Epidermal melanocyte (primary cell): ENCODE results near the gene CUX1.
A peak's percentile ranks its signal among the peaks of the same experiment; 100 is the strongest.
"Not testable (repeated sequence)": the region's sequence is repeated elsewhere in the genome, so short reads cannot be mapped to it uniquely, and the experiment has no call there.

ENCODE experiments used
- DNase-seq: peaks from one replicate; pipeline ENCODE4 v3.0.0; 2011; ENCODE audit warnings: low spot score; ENCODE audit not compliant: insufficient read length

CUX1 gene

GRCh38 chr7:101792682-101793071 is 24.7 kb upstream of the CUX1 start:
- DNase-seq, result not testable (repeated sequence)

DNA sequence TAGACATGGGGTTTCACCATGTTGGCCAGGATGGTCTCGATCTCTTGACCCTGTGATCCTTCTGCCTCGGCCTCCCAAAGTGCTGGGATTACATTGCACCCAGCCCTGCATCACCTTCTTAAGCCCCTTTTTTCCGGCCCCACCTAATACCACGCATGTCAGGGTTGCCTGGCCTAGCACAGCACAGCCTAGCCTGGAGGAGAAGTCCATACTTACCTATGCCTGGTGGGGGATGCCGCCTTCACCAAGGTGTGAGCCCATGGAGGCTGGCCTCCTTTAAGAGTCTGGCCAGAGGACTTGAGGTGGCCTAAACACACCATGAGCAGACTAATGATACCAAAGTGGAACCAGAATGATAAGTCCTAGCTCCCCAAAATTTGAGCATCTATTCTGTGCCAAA is 22.0 kb upstream of the CUX1 start:
- no peak for DNase-seq

GRCh38 chr7:101798173-101798572 is 19.3 kb upstream of the CUX1 start:
- not testable (repeated sequence) for DNase-seq

GRCh38 chr7:101803203-101804087 is 14.0 kb upstream of the CUX1 start:
- no peak for DNase-seq

DNA sequence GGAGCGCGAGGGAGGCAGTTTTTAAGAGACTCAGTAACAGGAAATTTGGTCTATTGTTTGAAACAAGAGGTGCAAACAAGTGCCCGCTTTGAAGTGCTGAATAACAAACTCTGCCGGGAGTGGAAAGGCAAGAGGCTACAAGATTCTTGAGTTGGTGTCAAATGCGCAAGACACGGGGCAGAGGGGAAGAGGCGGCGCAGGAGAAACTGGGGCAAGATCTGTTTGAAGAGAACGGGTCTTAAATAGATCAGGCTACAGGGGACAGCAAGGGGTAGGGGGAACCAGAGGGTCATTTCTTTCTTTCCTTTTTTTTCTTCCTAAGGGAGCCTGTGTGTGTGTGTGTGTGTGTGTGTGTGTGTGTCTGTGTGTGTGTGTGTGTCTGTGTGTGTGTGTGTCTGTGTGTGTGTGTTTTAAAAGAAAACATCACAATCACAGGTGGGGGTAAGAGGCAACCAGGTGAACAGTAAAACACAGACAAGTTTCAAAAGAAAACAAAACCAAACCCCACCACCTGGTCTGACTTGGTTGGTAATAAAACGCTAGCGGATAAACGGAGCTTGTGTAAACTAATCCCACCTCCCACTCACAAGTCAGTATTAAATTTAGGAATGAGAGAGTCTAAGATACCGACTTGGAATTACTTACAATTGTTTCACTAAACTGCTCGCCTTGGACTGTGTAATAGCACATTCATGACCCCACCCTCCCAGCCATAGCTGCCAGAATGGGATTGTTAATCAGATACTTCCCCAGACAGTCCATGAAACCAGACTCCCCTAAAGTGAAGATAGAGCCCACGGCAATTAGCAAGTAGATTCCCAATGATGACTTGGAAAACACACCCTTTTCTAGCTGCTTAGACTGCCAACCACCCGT is 13.1 kb upstream of the CUX1 start:
- DNase-seq, result no peak

DNA sequence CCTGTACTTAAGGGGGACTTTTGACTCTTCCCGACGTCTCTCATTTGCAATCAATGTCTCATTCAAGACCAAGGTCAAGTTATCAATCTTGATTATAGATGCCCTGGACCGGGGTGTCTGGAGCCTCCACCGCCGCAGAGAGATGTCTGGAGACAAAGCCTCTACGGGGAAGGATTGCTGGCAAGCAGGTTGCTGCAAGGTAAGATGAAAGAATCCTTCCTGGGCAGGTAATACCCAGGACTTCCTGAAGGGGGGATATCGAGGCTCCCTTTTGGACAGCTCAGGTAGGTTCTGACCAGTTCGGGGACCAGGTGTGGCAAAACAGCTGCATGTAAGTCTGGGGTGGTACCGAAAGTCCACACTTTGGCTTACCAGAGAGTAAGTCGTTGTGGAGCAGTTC is 12.5 kb upstream of the CUX1 start:
- no peak for DNase-seq

GRCh38 chr7:101812595-101812994 is 4.8 kb upstream of the CUX1 start:
- no peak for DNase-seq

DNA sequence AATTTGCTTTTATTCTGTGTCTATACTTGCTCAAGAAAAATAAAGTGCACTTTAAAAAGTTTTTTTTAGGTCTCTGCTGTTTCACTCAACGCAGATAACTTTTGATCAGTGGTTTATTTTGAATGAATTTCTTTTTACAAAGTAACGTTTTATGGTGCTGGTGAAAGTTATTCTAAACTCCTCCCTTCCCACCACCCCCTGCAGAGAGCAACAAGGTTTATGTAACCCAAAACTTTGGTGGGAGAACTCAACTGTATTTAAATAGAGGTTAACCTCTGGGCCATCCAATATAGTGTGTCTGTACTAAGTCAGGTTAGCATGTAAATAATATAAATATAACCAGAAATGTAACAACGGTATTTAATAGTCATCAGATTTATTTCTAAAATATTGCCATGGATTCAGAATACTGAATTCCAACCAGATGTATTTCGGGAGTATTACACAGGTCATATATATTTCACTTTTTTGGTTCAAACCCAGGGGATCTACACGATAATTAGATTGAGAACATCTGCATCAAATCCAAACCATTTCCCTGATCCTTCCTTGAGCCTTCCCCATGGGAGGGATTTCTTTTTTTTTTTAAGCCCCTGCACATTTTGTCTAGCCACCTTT is 3.9 kb upstream of the CUX1 start:
- no peak for DNase-seq

DNA sequence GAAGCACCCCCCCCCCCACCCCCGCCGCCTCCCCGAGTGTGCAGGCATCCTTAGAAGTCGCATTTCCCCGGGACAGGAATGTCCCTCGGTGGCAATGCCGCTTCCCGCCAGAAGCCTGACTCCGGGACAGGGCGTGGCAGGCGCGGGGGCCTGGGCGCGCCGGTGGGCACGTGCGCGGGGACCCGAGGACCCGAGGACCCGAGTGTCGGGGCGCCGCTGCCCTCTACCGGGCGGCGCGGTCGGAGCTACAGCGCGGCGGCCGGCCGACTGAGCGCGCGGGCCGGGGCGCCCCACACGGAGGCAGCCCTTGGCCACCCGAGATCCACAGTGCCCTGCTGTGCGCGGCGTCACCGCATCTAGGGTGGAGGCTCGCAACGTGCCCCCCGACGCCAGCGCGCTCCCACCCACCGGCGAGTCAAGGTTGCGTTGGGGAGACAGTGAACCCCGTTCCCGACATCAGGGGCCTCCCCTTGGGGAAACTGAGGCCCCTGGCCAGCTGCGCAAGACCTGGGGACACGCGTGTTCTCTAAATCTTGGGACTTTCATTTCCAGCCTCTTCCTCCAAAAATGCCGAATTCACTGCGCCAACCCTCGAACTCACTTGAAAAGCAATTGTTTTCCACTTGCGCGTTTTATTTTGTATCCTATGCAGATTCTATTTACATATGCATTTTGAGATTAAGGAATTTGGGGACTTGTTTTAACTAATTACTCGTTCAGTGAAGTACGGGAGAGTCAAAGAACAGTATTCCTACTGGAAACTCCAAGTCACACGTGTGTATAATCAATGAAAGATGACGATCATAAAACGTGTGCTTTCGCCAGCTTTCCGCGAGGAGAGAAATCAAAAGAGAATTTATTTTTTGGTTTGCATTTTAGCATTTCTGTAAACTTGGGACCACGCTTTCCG is 3.1 kb upstream of the CUX1 start:
- DNase-seq, result peak; percentile 54

DNA sequence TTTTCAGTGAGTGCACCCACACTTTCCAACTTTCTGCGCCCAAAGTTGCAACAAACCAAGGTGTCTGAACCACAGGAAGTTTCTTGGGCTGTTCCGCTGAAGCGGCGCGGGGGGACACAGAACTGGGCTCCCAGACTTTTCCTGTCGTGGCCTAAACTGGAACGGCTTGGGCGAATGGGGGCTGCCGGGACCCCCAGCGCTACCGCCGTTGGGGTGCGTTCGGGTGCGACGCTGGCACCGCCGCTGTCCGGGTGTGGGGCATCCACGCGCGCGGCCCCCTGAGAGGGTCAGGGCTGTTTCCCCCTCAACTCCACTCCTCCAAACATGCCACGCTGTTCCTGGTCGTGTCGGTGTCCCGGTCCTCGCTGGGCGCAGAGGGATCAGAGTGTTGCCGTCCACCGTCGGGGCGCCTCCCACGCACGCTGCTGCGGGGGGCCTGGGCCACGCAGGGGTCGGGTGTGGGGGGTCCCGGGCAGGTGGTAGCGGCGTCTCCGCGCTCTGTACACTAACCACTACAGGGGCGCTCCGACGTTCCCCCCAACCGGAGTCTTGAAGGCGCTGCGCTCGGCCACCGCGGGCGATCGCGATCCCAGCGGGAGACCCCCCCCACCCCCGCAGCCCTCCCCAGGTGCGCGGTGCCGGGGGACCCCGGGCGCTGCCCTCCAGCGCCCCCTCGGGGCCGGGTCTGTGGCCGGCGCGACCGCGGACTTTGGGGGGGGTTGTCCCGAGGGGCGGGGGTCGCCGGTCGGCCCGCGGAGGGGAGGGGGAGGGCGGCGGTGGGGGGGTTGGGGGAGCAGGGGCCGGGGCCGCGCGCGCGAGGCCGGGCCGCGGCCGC is 2.2 kb upstream of the CUX1 start:
- DNase-seq, result no peak

- DNase-seq, result peak; percentile 95
Measured at GRCh38 chr7:101815826-101816594, 1.4 kb upstream of the CUX1 start.

- DNase-seq, result no peak
Measured at GRCh38 chr7:101816595-101817470, 593 bp upstream of the CUX1 start.

- DNase-seq, result no peak
Measured at GRCh38 chr7:101818287-101819071, 1.1 kb downstream of the CUX1 start.

DNA sequence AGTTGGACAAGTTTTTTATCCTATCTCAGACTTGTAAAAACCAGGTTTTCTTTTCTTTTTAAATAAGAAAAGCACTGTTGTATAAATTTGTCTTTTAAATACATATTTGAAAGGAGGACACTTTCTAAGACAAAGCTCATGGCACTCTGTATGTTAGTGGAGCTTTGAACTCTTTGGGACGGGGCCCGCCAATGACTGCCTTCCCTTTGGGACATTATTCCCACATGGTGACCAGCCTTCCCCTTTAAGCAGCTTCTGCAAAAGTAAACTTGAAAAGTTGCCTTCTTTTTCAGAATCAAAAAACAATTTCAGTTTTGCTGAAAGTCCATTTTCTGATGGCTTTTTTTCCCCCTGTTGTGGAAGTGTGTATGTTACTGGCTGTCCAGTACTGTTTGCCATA is 1.8 kb downstream of the CUX1 start:
- no peak for DNase-seq

GRCh38 chr7:101819913-101820522 is 2.6 kb downstream of the CUX1 start:
- no peak for DNase-seq

DNA sequence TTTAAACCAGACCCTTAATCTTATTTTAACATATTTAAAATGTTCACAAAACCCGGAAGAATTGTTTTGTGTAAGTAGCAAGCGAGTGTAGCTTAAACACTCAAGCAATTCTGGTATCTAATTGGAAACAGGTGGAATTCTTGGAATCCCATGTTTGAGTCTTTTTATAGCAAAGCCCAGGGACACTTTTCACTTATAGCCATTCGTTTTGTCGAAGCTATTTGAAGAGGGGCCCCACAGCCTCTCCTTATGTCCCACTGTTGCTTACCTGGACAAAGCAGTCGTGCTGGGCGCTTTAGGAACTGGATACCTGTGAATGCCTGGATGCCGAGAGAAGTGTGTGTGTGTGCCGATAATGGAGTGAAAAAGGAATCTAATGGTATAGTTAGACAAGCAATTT is 3.3 kb downstream of the CUX1 start:
- no peak for DNase-seq

- not testable (repeated sequence) for DNase-seq
Measured at GRCh38 chr7:101822632-101823031, 5.2 kb downstream of the CUX1 start.
